ENCODE results near the gene JAM2. TPM values are rescaled to one million over a fixed set of nuclear protein-coding genes. Genes with fewer than 3 reads are reported as not detected.

JAM2 gene
- total and polyA plus RNA-seq, 10 of the 15 experiments (the other 5 are each of a cell fraction or from before 2014, with no cell fraction given), result 2.1 to 30.4 (median 8.6) TPM

DNA sequence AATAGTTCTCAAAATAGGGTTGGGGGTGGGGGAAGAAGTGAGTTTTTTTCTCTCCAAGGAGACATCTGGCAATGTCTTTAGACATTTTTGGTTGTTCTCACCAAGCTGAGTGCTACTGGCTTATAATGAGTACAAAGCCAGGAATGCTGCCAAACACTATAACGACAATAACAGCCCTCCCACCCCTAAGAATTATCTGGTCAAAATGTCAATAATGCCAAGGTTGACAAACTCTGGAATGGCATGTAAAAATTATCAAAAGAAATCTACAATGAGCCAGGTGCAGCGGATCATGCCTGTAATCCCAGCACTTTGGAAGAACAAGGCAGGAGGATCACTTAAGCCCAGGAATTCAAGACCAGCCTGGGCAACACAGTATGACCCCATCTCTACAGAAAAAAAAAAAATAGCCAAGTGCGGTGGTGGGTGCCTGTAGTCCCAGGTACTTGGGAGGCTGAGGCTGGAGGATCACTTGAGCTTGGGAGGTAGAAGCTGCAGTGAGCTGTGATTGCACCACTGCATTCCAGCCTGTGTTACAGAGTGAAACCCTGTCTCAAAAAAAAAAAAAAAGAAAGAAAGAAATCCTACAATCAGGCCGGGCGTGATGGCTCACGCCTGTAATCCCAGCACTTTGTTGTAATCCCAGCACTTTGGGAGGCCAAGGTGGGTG lies 93.2 kb downstream of the JAM2 start:
- ChIA-PET SMC1A (ENCODE audit: uncharacterized antibody, unreplicated experiment) (interaction anchor here (0.7 to 1.1 kb wide), 3 partner anchors 9 to 124 kb away, joined by 3 to 4 read pairs (median 3); no protein-coding TSS in a partner anchor), CTCF (interaction anchor here (0.7 kb wide), 1 partner anchor 124 kb away, joined by 4 read pairs; no protein-coding TSS in a partner anchor), RAD21 (ENCODE audit: unreplicated experiment) (no interaction called here), POLR2A (interaction anchor here (0.6 kb wide), 1 partner anchor 18 kb away, joined by 4 read pairs; no protein-coding TSS in a partner anchor)
- intact Hi-C loops (cut with micrococcal nuclease; ENCODE audit: unreplicated experiment) (loop anchor here (10.0 kb wide), 1 partner anchor 433 kb away; no protein-coding TSS in a partner anchor), in situ Hi-C loops (cut with MboI) (loop anchor here (5.0 to 10.0 kb wide), 2 partner anchors 125 to 317 kb away; partner anchors contain the start of gene MRPL39)
- Histone ChIP-seq H3K27me3 (replicated peaks in 1 of 2; ENCODE audit: control insufficient read depth in 2 of 2, insufficient read depth in 2 of 2, low read length in 1 of 2) (no peaks in the 10 kb centered on the region), H3K9ac (ENCODE audit: control insufficient read depth, insufficient read depth, low read length) (no peak overlapping the region), H3K9me3 (replicated peaks; ENCODE audit: control insufficient read depth, insufficient read depth, low read length) (no peaks in the 10 kb centered on the region), H3K36me3 (ENCODE audit: control insufficient read depth in 2 of 2, insufficient read depth in 2 of 2, low read length in 1 of 2) (peaks cover 2 to 11% of the 10 kb centered on the region in 2 experiments), H3K27ac (ENCODE audit: control insufficient read depth, insufficient read depth) (no peak overlapping the region), H3K4me1 (ENCODE audit: control insufficient read depth, insufficient read depth, low read length) (peaks cover 10% of the 10 kb centered on the region; the same call in 1 of the 2 replicates), H3K79me2 (ENCODE audit: control insufficient read depth, insufficient read depth, low read length) (peaks cover 67% of the 10 kb centered on the region), H3K4me2 (ENCODE audit: control insufficient read depth, insufficient read depth) (peak overlapping the region; percentile 47; the same call in 1 of the 2 replicates), H2AFZ (ENCODE audit: control insufficient read depth, low read depth, low read length) (no peak overlapping the region), H4K20me1 (ENCODE audit: control insufficient read depth, insufficient read depth) (no peaks in the 10 kb centered on the region), H3K4me3 (peak overlapping the region; percentile 28; the same call in 1 of the 2 replicates)
- ATAC-seq, result no peak
- no peak for FAIRE-seq
- no peak for DNase-seq (ENCODE audit: low read depth, low spot score)
- no TSS peak for BruUV-seq (replicated peaks)
- 93% methylated on average over 6 of the region's 6 CpGs for WGBS (ENCODE audit: insufficient coverage, insufficient replicate concordance, low lambda C conversion rate, missing lambda C conversion rate)
- no peak for TF ChIP-seq STAT3 (IDR thresholded peaks at IDR 0.05; ENCODE audit: low read depth, low read length)
- no peak for TF ChIP-seq SRF (IDR thresholded peaks at IDR 0.05; ENCODE audit: low read depth in 2 of 2, low read length in 2 of 2)
- TF ChIP-seq, protein P1, sequence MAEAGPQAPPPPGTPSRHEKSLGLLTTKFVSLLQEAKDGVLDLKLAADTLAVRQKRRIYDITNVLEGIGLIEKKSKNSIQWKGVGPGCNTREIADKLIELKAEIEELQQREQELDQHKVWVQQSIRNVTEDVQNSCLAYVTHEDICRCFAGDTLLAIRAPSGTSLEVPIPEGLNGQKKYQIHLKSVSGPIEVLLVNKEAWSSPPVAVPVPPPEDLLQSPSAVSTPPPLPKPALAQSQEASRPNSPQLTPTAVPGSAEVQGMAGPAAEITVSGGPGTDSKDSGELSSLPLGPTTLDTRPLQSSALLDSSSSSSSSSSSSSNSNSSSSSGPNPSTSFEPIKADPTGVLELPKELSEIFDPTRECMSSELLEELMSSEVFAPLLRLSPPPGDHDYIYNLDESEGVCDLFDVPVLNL (IDR thresholded peaks at IDR 0.05; ENCODE audit: low read depth, low read length), result no peak
- TF ChIP-seq, protein P2, sequence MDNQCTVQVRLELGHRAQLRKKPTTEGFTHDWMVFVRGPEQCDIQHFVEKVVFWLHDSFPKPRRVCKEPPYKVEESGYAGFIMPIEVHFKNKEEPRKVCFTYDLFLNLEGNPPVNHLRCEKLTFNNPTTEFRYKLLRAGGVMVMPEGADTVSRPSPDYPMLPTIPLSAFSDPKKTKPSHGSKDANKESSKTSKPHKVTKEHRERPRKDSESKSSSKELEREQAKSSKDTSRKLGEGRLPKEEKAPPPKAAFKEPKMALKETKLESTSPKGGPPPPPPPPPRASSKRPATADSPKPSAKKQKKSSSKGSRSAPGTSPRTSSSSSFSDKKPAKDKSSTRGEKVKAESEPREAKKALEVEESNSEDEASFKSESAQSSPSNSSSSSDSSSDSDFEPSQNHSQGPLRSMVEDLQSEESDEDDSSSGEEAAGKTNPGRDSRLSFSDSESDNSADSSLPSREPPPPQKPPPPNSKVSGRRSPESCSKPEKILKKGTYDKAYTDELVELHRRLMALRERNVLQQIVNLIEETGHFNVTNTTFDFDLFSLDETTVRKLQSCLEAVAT (IDR thresholded peaks at IDR 0.05), result no peak
- TF ChIP-seq NR2F1 (conservative IDR thresholded peaks at IDR 0.05), result no peak
- TF ChIP-seq POU2F2 (IDR thresholded peaks at IDR 0.05; ENCODE audit: borderline replicate concordance, low read depth, low read length), result no peak
- TF ChIP-seq TAF1 (IDR thresholded peaks at IDR 0.05; ENCODE audit: borderline replicate concordance, low read depth, low read length), result no peak
- no peak for TF ChIP-seq GABPA (IDR thresholded peaks at IDR 0.05; ENCODE audit: low read depth)
- no peak for TF ChIP-seq ZNF592 (IDR thresholded peaks at IDR 0.05)
- no peak for TF ChIP-seq CTCF (IDR thresholded peaks at IDR 0.05 in 2 of 3, conservative IDR thresholded peaks at IDR 0.05 in 1 of 3; ENCODE audit: control insufficient read depth in 2 of 3, extremely low read depth in 1 of 3, insufficient read depth in 1 of 3, low read depth in 3 of 3, low read length in 3 of 3)
- no peak for TF ChIP-seq MYC (IDR thresholded peaks at IDR 0.05; ENCODE audit: insufficient read depth, insufficient read length, insufficient replicate concordance, low read length, severe bottlenecking)
- TF ChIP-seq RB1 (IDR thresholded peaks at IDR 0.05; ENCODE audit: borderline replicate concordance), result no peak
- no peak for TF ChIP-seq FOS (IDR thresholded peaks at IDR 0.05; ENCODE audit: borderline replicate concordance, extremely low read depth, insufficient read length)
- TF ChIP-seq ATF7 (IDR thresholded peaks at IDR 0.05; ENCODE audit: low read depth), result no peak
